GM19099 (cell line): Measurements from ENCODE around the gene TXNDC16.

ENCODE experiments used
- POLR2A ChIP-seq: IDR thresholded peaks from 3 replicates; pipeline ENCODE4 v1.6.1; 2011; ENCODE audit warnings: low read depth; ENCODE audit not compliant: insufficient read length; ENCODE audit errors: extremely low read depth

TXNDC16 gene

DNA sequence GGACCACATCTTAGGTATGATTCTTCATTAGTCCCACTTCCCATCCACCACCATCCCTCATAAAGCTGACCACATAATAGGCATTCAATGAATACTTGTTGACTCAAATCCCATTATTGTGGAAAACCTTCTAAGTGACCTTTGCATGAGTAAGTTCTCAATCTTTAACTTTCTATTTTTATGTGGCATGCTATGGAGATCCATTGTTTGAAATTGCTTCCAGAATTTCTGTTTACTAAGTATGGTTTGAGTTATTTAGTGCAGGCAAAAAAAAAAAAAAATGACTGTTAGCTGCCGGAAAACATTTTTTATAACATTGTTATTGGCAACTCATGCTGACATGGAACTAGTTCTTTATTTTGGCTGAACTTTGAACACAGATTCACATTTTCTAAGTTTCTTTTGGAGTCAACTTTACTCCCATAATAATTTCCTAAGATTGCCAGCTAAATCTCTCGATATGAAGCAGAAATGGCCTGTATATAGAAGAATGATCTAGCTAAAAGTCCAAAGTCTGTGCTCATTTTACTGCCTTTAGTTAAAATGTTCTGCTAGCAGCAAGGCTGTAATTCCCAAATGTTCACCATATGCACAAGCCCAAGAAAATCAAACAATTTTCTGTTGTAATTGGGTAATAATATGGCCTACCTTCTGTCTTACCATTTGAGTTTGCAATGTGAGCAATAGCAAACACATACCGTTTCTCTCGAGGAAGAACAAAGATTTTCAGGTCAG is 160.3 kb downstream of the TXNDC16 start:
- TF ChIP-seq POLR2A: no peak
